ENCODE results near the gene KATNA1. TPM values are rescaled to one million over a fixed set of nuclear protein-coding genes. Genes with fewer than 3 reads are reported as not detected.

The KATNA1 gene
- polyA plus RNA-seq, result 10 to 100 TPM in 3 of 4 donors, 1 to 10 TPM in 1; 7.8 to 18.4 (median 13.5) TPM
- long read RNA-seq, donor 1, partial matches to known transcripts, result 0 of 5 reads
- long read RNA-seq, donor 1, other reads (novel, unspliced or antisense), result 0 of 5 reads
- long read RNA-seq, donor 2, transcript KATNA1-203 (11 exons, 1,984 nt), result major isoform, 6 of 7 reads
- long read RNA-seq, donor 2, partial matches to known transcripts, result 0 of 7 reads
- long read RNA-seq, donor 2, other reads (novel, unspliced or antisense), result 0 of 7 reads
- long read RNA-seq, donor 3, partial matches to known transcripts, result 0 of 5 reads
- long read RNA-seq, donor 3, other reads (novel, unspliced or antisense), result 0 of 5 reads
- long read RNA-seq, donor 4, partial matches to known transcripts, result 0 of 1 reads
- long read RNA-seq, donor 4, other reads (novel, unspliced or antisense), result 0 of 1 reads
- long read RNA-seq, donor 5, result 0 reads
- long read RNA-seq, donor 6, partial matches to known transcripts, result 0 of 3 reads
- long read RNA-seq, donor 6, other reads (novel, unspliced or antisense), result 0 of 3 reads
- long read RNA-seq, donor 7, transcript KATNA1-203 (11 exons, 1,984 nt), result major isoform, 5 of 32 reads
- long read RNA-seq, donor 7, partial matches to known transcripts, result 24 of 32 reads
- long read RNA-seq, donor 7, other reads (novel, unspliced or antisense), result 0 of 32 reads
- long read RNA-seq, donor 8, partial matches to known transcripts, result 0 of 2 reads
- long read RNA-seq, donor 8, other reads (novel, unspliced or antisense), result 0 of 2 reads
- long read RNA-seq, donor 9, result 0 reads
- long read RNA-seq, donor 10, partial matches to known transcripts, result 9 of 17 reads
- long read RNA-seq, donor 10, other reads (novel, unspliced or antisense), result 0 of 17 reads

DNA sequence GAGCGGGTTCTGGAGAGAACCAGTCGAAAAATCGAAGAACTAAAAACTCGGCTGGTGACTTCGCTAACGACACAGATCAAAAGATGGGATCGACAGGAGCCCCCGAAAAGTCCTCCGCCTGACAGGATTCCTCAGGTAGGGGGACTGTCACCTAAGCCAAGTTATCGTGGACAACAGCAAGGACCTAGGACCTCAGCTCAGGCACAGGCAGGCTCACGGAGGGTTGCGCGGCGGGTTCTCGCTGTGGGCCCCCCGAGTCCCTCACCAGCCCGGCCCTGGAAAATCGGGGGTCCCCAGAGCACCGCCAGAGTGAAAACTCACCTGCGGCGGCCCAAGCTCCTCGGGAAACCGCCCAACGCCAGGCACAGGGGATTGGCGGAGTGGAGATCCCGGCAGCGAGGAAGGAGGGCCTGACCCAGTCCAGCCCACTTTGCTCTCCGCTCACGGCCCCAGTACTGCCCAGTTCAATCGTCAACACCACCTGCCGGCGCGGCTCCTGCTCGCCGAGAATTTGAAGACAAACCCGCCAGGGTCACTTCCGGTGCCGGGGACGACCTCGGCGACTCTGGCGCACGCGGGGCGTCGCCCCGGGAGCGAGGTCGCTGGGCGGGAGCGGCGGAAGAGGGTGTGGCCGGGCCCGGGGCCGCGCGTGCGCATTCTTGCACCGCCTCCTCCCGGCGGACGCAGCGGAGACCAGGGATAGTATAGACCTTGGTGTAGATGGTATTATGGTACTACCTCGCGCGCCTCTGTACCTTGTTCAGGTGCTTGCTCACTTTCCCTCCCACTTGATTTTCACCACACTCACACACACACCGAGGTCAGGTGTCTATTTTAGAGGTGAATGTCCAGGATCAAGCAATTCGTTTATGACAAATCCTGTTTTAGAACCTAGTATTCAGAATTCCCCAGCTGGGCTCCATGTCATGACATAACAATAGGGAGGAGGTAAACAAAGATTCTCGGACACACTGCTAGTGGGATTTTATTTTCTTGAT is at the start of gene KATNA1:
Gene KATNA1 (minus strand): TSS at position 567 of the 998 bp plus-strand sequence. CDS start 10,167 bp downstream, outside the sequence.
- peak within 1 kb of the TSS; percentile 85 to 88 (median 86) for H3K27ac ChIP-seq (ENCODE audit: low read depth in 1 of 3, low read length in 2 of 3)
- peak; percentile 93 to 96 for DNase-seq
- H3K27me3 ChIP-seq (ENCODE audit: control insufficient read depth in 3 of 3, insufficient read depth in 3 of 3, low read length in 3 of 3), result no peaks in the 10 kb centered on the region
- H3K4me1 ChIP-seq (ENCODE audit: control insufficient read depth in 3 of 3, insufficient read depth in 2 of 3, low read depth in 1 of 3, low read length in 2 of 3), result no peaks in the 10 kb centered on the region
- no peaks in the 10 kb centered on the region for H3K9me3 ChIP-seq (ENCODE audit: control insufficient read depth in 2 of 2, insufficient read depth in 1 of 2, low read depth in 1 of 2, low read length in 1 of 2)
- H3K36me3 ChIP-seq (ENCODE audit: control insufficient read depth in 3 of 3, insufficient read depth in 2 of 3, low read depth in 1 of 3, low read length in 3 of 3), result no peaks in the 10 kb centered on the region
- 0% methylated on average over 57 to 69 of the region's 69 CpGs for WGBS, 3 donors
- FAIRE-seq, result no peak
- peak within 1 kb of the TSS; percentile 75 to 92 (median 85) for H3K4me3 ChIP-seq (ENCODE audit: low read depth in 1 of 3, low read length in 3 of 3)

DNA sequence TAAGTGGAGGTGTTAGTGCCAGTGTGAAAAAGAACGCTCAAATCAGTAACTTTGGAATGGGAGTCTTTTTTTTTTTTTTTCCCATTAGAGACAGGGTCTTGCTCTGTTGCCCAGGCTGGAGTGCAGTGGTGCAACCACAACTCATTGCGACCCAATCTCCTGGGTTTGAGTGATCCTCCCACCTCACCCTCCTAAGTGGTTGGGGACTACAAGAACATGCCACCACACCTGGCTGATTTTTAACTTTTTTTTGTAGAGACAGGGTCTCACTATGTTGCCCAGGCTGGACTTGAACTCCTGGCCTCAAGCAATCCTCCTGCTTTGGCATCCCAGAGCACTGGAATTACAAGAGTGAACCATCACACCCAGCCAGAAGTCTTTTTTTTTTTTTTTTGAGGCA is 49.7 kb upstream of the KATNA1 start:
- FAIRE-seq, result no peak
- no peak overlapping the region for H3K4me3 ChIP-seq (ENCODE audit: low read depth in 1 of 3, low read length in 3 of 3)
- DNase-seq, result no peak
- H3K27ac ChIP-seq (ENCODE audit: low read depth in 1 of 3, low read length in 2 of 3), result no peak overlapping the region
- no peaks in the 10 kb centered on the region for H3K9me3 ChIP-seq (ENCODE audit: control insufficient read depth in 2 of 2, insufficient read depth in 1 of 2, low read depth in 1 of 2, low read length in 1 of 2)
- no peaks in the 10 kb centered on the region for H3K4me1 ChIP-seq (ENCODE audit: control insufficient read depth in 3 of 3, insufficient read depth in 2 of 3, low read depth in 1 of 3, low read length in 2 of 3)
- H3K36me3 ChIP-seq (ENCODE audit: control insufficient read depth in 3 of 3, insufficient read depth in 2 of 3, low read depth in 1 of 3, low read length in 3 of 3), result peaks cover 0 to 39% (median 2%) of the 10 kb centered on the region in 3 donors
- 93 to 100% (median 96%) methylated on average over 2 of the region's 2 CpGs for WGBS, 3 donors
- H3K27me3 ChIP-seq (ENCODE audit: control insufficient read depth in 3 of 3, insufficient read depth in 3 of 3, low read length in 3 of 3), result no peaks in the 10 kb centered on the region

DNA sequence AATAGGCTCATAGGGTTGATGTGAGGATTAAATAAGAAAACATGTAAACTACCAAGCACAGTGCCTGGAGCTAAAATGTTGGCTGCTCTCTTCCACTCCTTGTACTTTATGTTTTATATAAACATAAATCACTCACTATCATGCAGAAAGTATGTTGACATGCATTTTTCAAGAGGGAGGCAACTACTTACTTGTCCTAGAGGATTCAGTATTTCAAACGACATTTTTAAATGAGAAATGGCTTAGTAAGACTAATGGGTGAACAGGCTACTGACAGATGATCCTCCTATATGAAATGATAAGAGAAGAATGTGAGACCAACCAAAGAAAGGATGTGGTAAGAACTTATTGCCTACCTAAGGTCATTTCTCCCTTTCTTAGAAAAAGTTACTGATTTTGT is 48.4 kb upstream of the KATNA1 start:
- no peaks in the 10 kb centered on the region for H3K27me3 ChIP-seq (ENCODE audit: control insufficient read depth in 3 of 3, insufficient read depth in 3 of 3, low read length in 3 of 3)
- DNase-seq (no peak), FAIRE-seq (no peak)
- no peaks in the 10 kb centered on the region for H3K4me1 ChIP-seq (ENCODE audit: control insufficient read depth in 3 of 3, insufficient read depth in 2 of 3, low read depth in 1 of 3, low read length in 2 of 3)
- H3K36me3 ChIP-seq (ENCODE audit: control insufficient read depth in 3 of 3, insufficient read depth in 2 of 3, low read depth in 1 of 3, low read length in 3 of 3), result peaks cover 0 to 44% (median 2%) of the 10 kb centered on the region in 3 donors
- no peak overlapping the region for H3K27ac ChIP-seq (ENCODE audit: low read depth in 1 of 3, low read length in 2 of 3)
- H3K9me3 ChIP-seq (ENCODE audit: control insufficient read depth in 2 of 2, insufficient read depth in 1 of 2, low read depth in 1 of 2, low read length in 1 of 2), result no peaks in the 10 kb centered on the region
- H3K4me3 ChIP-seq (ENCODE audit: low read depth in 1 of 3, low read length in 3 of 3), result no peak overlapping the region
- WGBS, 3 donors, result 45 to 61% (median 58%) methylated on average over 1 of the region's 1 CpG

DNA sequence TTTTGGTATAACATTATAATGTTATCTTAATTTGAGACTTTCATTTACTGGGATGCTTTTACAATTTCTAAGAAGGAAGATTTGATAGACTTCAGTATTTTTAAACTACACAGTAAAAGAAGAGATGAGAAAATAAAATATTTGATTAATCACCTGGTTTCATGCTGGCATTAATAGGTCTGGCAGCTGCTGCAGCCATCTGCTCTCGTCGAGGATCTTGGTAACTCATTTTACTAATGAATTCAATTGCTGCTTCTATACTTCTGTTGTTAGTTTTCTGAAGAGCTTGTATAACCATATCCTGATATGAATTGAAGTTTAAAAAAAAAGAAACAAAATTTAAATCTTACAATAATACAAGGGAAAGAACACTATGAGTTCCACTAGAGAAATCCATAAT is 46.4 kb upstream of the KATNA1 start:
- Histone ChIP-seq H3K36me3 (ENCODE audit: control insufficient read depth in 3 of 3, insufficient read depth in 2 of 3, low read depth in 1 of 3, low read length in 3 of 3) (peaks cover 0 to 46% (median 4%) of the 10 kb centered on the region in 3 donors), H3K9me3 (ENCODE audit: control insufficient read depth in 2 of 2, insufficient read depth in 1 of 2, low read depth in 1 of 2, low read length in 1 of 2) (no peaks in the 10 kb centered on the region), H3K27ac (ENCODE audit: low read depth in 1 of 3, low read length in 2 of 3) (no peak overlapping the region), H3K4me1 (ENCODE audit: control insufficient read depth in 3 of 3, insufficient read depth in 2 of 3, low read depth in 1 of 3, low read length in 2 of 3) (no peaks in the 10 kb centered on the region), H3K27me3 (ENCODE audit: control insufficient read depth in 3 of 3, insufficient read depth in 3 of 3, low read length in 3 of 3) (no peaks in the 10 kb centered on the region), H3K4me3 (ENCODE audit: low read depth in 1 of 3, low read length in 3 of 3) (no peak overlapping the region)
- WGBS, 3 donors, result 83 to 95% (median 88%) methylated on average over 2 of the region's 2 CpGs
- FAIRE-seq (no peak), DNase-seq (no peak)

DNA sequence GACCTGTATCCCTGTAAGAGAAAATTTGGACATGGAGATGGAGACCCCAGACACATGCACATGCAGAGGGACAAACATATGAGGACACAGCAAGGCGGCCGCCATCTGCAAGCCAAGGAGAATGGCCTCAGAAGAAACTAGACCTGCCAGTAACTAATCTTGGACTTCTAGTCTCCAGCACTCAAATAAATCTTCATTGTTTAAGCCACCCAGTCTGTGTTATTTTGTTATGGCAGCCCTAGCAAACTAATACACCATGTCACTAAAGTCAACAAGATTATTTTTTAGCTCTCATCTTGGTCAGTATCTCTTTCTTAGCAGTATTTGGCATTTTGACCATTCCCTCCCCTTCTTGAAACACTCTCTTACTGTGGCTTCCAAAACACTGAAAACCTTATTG is 42.7 kb upstream of the KATNA1 start:
- Histone ChIP-seq H3K27me3 (ENCODE audit: control insufficient read depth in 3 of 3, insufficient read depth in 3 of 3, low read length in 3 of 3) (no peaks in the 10 kb centered on the region), H3K36me3 (ENCODE audit: control insufficient read depth in 3 of 3, insufficient read depth in 2 of 3, low read depth in 1 of 3, low read length in 3 of 3) (peaks cover 0 to 47% (median 10%) of the 10 kb centered on the region in 3 donors), H3K4me1 (ENCODE audit: control insufficient read depth in 3 of 3, insufficient read depth in 2 of 3, low read depth in 1 of 3, low read length in 2 of 3) (no peaks in the 10 kb centered on the region), H3K27ac (ENCODE audit: low read depth in 1 of 3, low read length in 2 of 3) (no peak overlapping the region), H3K4me3 (ENCODE audit: low read depth in 1 of 3, low read length in 3 of 3) (no peak overlapping the region), H3K9me3 (ENCODE audit: control insufficient read depth in 2 of 2, insufficient read depth in 1 of 2, low read depth in 1 of 2, low read length in 1 of 2) (no peaks in the 10 kb centered on the region)
- no peak for DNase-seq
- FAIRE-seq, result no peak
- 98 to 100% (median 100%) methylated on average over 2 of the region's 2 CpGs for WGBS, 3 donors

DNA sequence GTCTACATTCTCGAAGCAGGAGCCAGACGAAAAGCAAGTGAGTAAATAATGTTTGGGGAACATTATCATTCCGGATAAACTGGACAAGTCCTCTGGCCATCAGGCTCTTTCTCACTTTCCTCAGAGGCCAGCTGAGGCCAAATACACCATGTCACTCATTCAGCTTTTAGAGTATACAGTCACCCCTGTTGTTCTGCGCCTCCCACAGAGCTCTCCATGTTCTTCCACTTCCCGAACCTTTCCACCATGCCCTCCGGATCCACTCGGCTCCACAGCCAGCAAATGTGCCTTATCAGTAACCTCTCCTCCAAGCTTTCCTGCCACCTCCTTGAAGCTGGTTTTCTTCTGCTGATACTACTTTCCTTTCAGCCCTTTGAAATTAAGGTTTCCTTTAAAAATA is 37.7 kb upstream of the KATNA1 start:
- 85 to 89% (median 85%) methylated on average over 7 of the region's 7 CpGs for WGBS, 3 donors
- H3K9me3 ChIP-seq (ENCODE audit: control insufficient read depth in 2 of 2, insufficient read depth in 1 of 2, low read depth in 1 of 2, low read length in 1 of 2), result no peaks in the 10 kb centered on the region
- no peak overlapping the region for H3K27ac ChIP-seq (ENCODE audit: low read depth in 1 of 3, low read length in 2 of 3)
- peaks cover 7 to 46% (median 20%) of the 10 kb centered on the region in 3 donors for H3K36me3 ChIP-seq (ENCODE audit: control insufficient read depth in 3 of 3, insufficient read depth in 2 of 3, low read depth in 1 of 3, low read length in 3 of 3)
- FAIRE-seq (no peak), DNase-seq (no peak)
- no peaks in the 10 kb centered on the region for H3K27me3 ChIP-seq (ENCODE audit: control insufficient read depth in 3 of 3, insufficient read depth in 3 of 3, low read length in 3 of 3)
- no peak overlapping the region for H3K4me3 ChIP-seq (ENCODE audit: low read depth in 1 of 3, low read length in 3 of 3)
- no peaks in the 10 kb centered on the region for H3K4me1 ChIP-seq (ENCODE audit: control insufficient read depth in 3 of 3, insufficient read depth in 2 of 3, low read depth in 1 of 3, low read length in 2 of 3)

DNA sequence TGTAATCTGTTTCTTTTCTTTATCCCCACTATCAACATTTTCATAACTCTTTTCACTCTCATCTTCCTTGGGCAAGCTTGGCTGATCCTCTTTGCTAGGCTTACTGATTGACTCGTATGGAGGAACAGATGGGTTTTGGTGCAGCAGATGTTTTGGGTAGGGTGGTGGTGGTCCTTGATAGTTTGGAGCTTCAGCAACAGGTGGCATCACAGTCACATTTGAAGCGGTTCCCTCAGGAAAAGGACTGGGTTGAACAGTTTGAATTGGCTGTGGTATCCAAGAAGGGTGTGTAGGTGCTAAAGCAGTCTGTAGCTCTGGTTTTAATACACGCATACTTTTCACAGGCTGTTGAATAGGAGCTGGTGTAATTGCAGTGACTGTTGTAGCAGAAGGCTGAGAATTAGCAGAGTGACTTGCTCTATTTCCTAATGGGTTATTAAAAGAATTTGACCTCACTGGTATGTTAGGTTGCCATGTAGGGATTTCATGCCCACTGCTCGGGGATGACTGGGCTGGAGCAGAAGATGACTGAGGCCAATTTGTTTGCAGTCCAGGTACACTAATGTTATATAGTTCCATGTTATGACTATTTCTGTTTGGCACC is 34.8 kb upstream of the KATNA1 start:
- WGBS, 3 donors, result 93 to 99% (median 97%) methylated on average over 4 of the region's 4 CpGs
- FAIRE-seq, result no peak
- Histone ChIP-seq H3K4me3 (ENCODE audit: low read depth in 1 of 3, low read length in 3 of 3) (no peak overlapping the region), H3K27ac (ENCODE audit: low read depth in 1 of 3, low read length in 2 of 3) (no peak overlapping the region), H3K9me3 (ENCODE audit: control insufficient read depth in 2 of 2, insufficient read depth in 1 of 2, low read depth in 1 of 2, low read length in 1 of 2) (no peaks in the 10 kb centered on the region), H3K27me3 (ENCODE audit: control insufficient read depth in 3 of 3, insufficient read depth in 3 of 3, low read length in 3 of 3) (no peaks in the 10 kb centered on the region), H3K4me1 (ENCODE audit: control insufficient read depth in 3 of 3, insufficient read depth in 2 of 3, low read depth in 1 of 3, low read length in 2 of 3) (no peaks in the 10 kb centered on the region), H3K36me3 (ENCODE audit: control insufficient read depth in 3 of 3, insufficient read depth in 2 of 3, low read depth in 1 of 3, low read length in 3 of 3) (peaks cover 7 to 38% (median 18%) of the 10 kb centered on the region in 3 donors)
- no peak for DNase-seq
